ENCODE measurements around the gene SHROOM3. TPM values are rescaled to one million over a fixed set of nuclear protein-coding genes. Genes with fewer than 3 reads are reported as not detected.
A peak's percentile ranks its signal among the peaks of the same experiment; 100 is the strongest.

Gene SHROOM3
- total and polyA plus RNA-seq, 2 donors (not counting 1 experiment from before 2014, with no cell fraction given), result 0.91 to 1.5 TPM

DNA sequence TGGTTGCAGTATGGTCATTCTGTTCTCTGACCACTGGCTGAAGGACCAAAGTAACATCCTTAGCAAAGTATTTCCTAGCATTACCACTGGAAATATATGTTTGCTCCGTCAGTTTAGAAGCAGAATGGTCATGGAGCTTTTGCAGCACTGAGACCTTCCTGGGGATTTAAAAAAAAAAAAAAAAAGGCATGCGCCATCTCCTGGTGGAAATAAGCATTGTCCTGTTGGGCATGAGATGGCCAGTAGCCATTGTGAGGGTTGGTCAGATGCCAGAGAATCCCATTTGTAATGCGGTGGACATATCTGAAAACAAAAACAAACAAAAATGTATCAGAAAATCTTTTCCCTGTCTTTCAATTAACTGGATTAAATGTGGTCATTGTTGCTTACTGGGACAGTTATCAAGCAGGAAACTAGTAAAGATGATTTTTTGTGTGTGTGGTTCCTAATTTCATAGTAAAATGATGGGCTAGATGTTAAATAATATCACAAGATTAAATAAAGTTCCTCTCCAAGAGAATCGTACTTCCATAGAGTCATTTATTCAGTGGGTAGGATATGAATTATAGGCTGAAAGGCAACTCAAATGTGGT is 323.4 kb downstream of the SHROOM3 start:
- no peak overlapping the region for H3K4me3 ChIP-seq (ENCODE audit: control extremely low read depth in 1 of 5, extremely low read depth in 1 of 5, insufficient read depth in 1 of 5, low read depth in 2 of 5, low read length in 4 of 5)
- H3K9me3 Mint-ChIP-seq (ENCODE audit: insufficient read depth), result no peaks in the 10 kb centered on the region

More for the DNA sequence above, 323.4 kb downstream of the SHROOM3 start:
- Histone ChIP-seq H3K27ac (ENCODE audit: low read length in 2 of 2) (no peak overlapping the region), H3K9ac (ENCODE audit: low read length) (no peak overlapping the region), H3K27me3 (replicated peaks in 1 of 4; ENCODE audit: control extremely low read depth in 1 of 4, control insufficient read depth in 3 of 4, insufficient read depth in 4 of 4, low read length in 3 of 4) (no peaks in the 10 kb centered on the region), H4K20me1 (ENCODE audit: control insufficient read depth, insufficient read depth, low read length, poor library complexity, severe bottlenecking) (no peaks in the 10 kb centered on the region), H3K9me3 (ENCODE audit: control extremely low read depth in 1 of 3, control insufficient read depth in 2 of 3, insufficient read depth in 1 of 3, low read length in 2 of 3) (peaks cover 0 to 2% (median 0%) of the 10 kb centered on the region in 3 donors), H3K79me2 (ENCODE audit: control insufficient read depth, insufficient read depth, low read length) (no peaks in the 10 kb centered on the region), H3K4me2 (replicated peaks; ENCODE audit: low read depth, low read length, poor library complexity, severe bottlenecking) (no peak overlapping the region), H3K4me1 (ENCODE audit: control insufficient read depth in 2 of 2, insufficient read depth in 2 of 2, low read length in 2 of 2) (no peaks in the 10 kb centered on the region), H3K36me3 (replicated peaks in 1 of 2; ENCODE audit: control extremely low read depth in 1 of 2, control insufficient read depth in 1 of 2, extremely low read depth in 1 of 2, insufficient read depth in 2 of 2, low read length in 1 of 2) (no peaks in the 10 kb centered on the region), H2AFZ (ENCODE audit: insufficient read depth, low read depth, low read length, poor library complexity, severe bottlenecking) (no peak overlapping the region)
- peak; percentile 34 for DNase-seq
- no peak for ATAC-seq (ENCODE audit: low read depth)
- TF ChIP-seq CTCF (IDR thresholded peaks at IDR 0.05) (peak; percentile 81), EZH2 (IDR thresholded peaks at IDR 0.05; ENCODE audit: borderline replicate concordance, insufficient read depth, low read depth, low read length, poor library complexity, severe bottlenecking) (no peak)
- no CpG with 5 or more reads among the region's 4 CpGs for WGBS (ENCODE audit: insufficient coverage)
- ChIA-PET POLR2A (no interaction called here), CTCF (interaction anchor here (0.8 to 3.8 kb wide), 8 partner anchors 8 to 579 kb away, joined by 3 to 39 read pairs (median 4); no protein-coding TSS in a partner anchor)
- Mint-ChIP-seq H3K4me1 (no peaks in the 10 kb centered on the region), H3K27ac (no peak overlapping the region), H3K4me3 (no peak overlapping the region), H3K27me3 (peaks cover 10% of the 10 kb centered on the region)
- intact Hi-C loops (cut with micrococcal nuclease), result loop anchor here (1.0 to 2.0 kb wide), 2 partner anchors 327 to 580 kb away; no protein-coding TSS in a partner anchor
